SU-DHL-6 (cell line): ENCODE results near the gene PACC1.

Experiments used
- H2AFZ ChIP-seq: fragments of 200-600 bp; sonication (generic); 2 replicates; pipeline ENCODE4 v1.6.1; 2014; ENCODE audit warnings: low read depth, mild to moderate bottlenecking, moderate library complexity, mixed read lengths, antibody characterized with exemption, low read length; ENCODE audit not compliant: severe bottlenecking
- H3F3A ChIP-seq: fragments of 200-600 bp; shearing (Covaris generic); 2 replicates; pipeline ENCODE4 v1.6.0; 2016; ENCODE audit warnings: antibody characterized with exemption, mild to moderate bottlenecking; ENCODE audit not compliant: insufficient read depth
- H3K27ac ChIP-seq: fragments of 200-600 bp; sonication (generic); 2 replicates; pipeline ENCODE4 v1.5.1; 2016; ENCODE audit warnings: low read depth, mild to moderate bottlenecking, low read length, moderate library complexity, mixed read lengths
- H3K27me3 ChIP-seq: fragments of 200-600 bp; sonication (generic), shearing (Covaris generic); 2 replicates; pipeline ENCODE4 v1.6.0; 2014; ENCODE audit warnings: mild to moderate bottlenecking, low read length
- H3K36me3 ChIP-seq: fragments of 200-600 bp; sonication (generic); 2 replicates; pipeline ENCODE4 v1.6.1; 2014; ENCODE audit warnings: mild to moderate bottlenecking, low read length, mixed read lengths
- H3K4me2 ChIP-seq: fragments of 300-600, 200-600 bp; shearing (Covaris generic), sonication (generic); 2 replicates; pipeline ENCODE4 v1.6.0; 2014; ENCODE audit warnings: low read length, low read depth, mild to moderate bottlenecking; ENCODE audit not compliant: poor library complexity, severe bottlenecking
- H3K4me3 ChIP-seq: fragments of 200-600 bp; sonication (generic); 2 replicates; pipeline ENCODE4 v1.5.1; 2014; ENCODE audit warnings: antibody characterized with exemption, low read length, mild to moderate bottlenecking, mixed read lengths; ENCODE audit not compliant: insufficient read depth, poor library complexity, severe bottlenecking
- H3K79me2 ChIP-seq: fragments of 200-600 bp; sonication (generic); 2 replicates; pipeline ENCODE4 v1.6.1; 2014; ENCODE audit warnings: mild to moderate bottlenecking, low read length, moderate library complexity; ENCODE audit not compliant: insufficient read depth
- H3K9ac ChIP-seq: fragments of 200-600 bp; sonication (generic); 2 replicates; pipeline ENCODE4 v1.7.0; 2014; ENCODE audit warnings: mild to moderate bottlenecking, low read length
- H3K9me2 ChIP-seq: fragments of 200-600 bp; sonication (generic); replicated peaks from 2 replicates; pipeline ENCODE4 v1.6.1; 2014; ENCODE audit warnings: low read length; ENCODE audit not compliant: insufficient read depth
- H3K9me3 ChIP-seq: fragments of 200-600 bp; sonication (generic); 2 replicates; pipeline ENCODE4 v1.6.1; 2014; ENCODE audit warnings: low read length, mixed read lengths; ENCODE audit not compliant: insufficient read depth
- H4K20me1 ChIP-seq: fragments of 200-600 bp; sonication (generic); 2 replicates; pipeline ENCODE4 v1.6.1; 2014; ENCODE audit warnings: low read depth, mild to moderate bottlenecking, antibody characterized with exemption, low read length, moderate library complexity, mixed read lengths
- CTCF ChIP-seq: fragments of 200-600 bp; sonication (generic); IDR thresholded peaks from one replicate; pipeline ENCODE4 v1.5.1; 2017; ENCODE audit warnings: antibody characterized with exemption, mild to moderate bottlenecking, low read length, moderate library complexity; ENCODE audit not compliant: insufficient read depth, poor library complexity, severe bottlenecking
- EZH2phosphoT487 ChIP-seq: fragments of 200-600 bp; sonication (generic), shearing (Covaris generic); conservative IDR thresholded peaks from 2 replicates; pipeline ENCODE4 v1.6.1; 2018; ENCODE audit warnings: mild to moderate bottlenecking, antibody characterized with exemption, low read length, moderate library complexity, mixed read lengths

PACC1 gene

GRCh38 chr1:212315907-212316306, 98.8 kb downstream of the PACC1 start:
- H3K27me3 ChIP-seq = no peaks in the 10 kb centered on the region
- no peak overlapping the region for H3K9ac ChIP-seq
- TF ChIP-seq EZH2phosphoT487 (no peak), CTCF (no peak)
- H3F3A ChIP-seq = peaks cover 7% of the 10 kb centered on the region; the same call in 1 of the 2 replicates
- no peaks in the 10 kb centered on the region for H3K9me2 ChIP-seq
- H2AFZ ChIP-seq = no peak overlapping the region
- H3K79me2 ChIP-seq = peaks cover 82% of the 10 kb centered on the region
- H3K36me3 ChIP-seq = no peaks in the 10 kb centered on the region
- H3K4me2 ChIP-seq = no peak overlapping the region
- peaks cover 8% of the 10 kb centered on the region for H4K20me1 ChIP-seq
- no peak overlapping the region for H3K4me3 ChIP-seq
- H3K9me3 ChIP-seq = no peaks in the 10 kb centered on the region
- H3K27ac ChIP-seq = no peak overlapping the region

- Histone ChIP-seq H3K9me2 (no peaks in the 10 kb centered on the region), H2AFZ (no peak overlapping the region), H3K27ac (no peak overlapping the region), H3K9ac (no peak overlapping the region), H4K20me1 (peaks cover 8% of the 10 kb centered on the region), H3K36me3 (no peaks in the 10 kb centered on the region), H3K4me3 (no peak overlapping the region), H3K27me3 (no peaks in the 10 kb centered on the region), H3K9me3 (no peaks in the 10 kb centered on the region), H3K79me2 (peaks cover 89% of the 10 kb centered on the region), H3K4me2 (no peak overlapping the region), H3F3A (peaks cover 7% of the 10 kb centered on the region; the same call in 1 of the 2 replicates)
- no peak for TF ChIP-seq CTCF
- no peak for TF ChIP-seq EZH2phosphoT487
These were observed 99.5 kb downstream of the PACC1 start for GRCh38 chr1:212315184-212315583.
